Left lung (tissue), 10 donors: ENCODE data around the gene EPHA1. TPM values are rescaled to one million over a fixed set of nuclear protein-coding genes. Genes with fewer than 3 reads are reported as not detected.
"Not testable (repeated sequence)": the region's sequence is repeated elsewhere in the genome, so short reads cannot be mapped to it uniquely, and the experiment has no call there.

ENCODE experiments used
- ATAC-seq: fragments of 200-7000 bp; cut with Tn5 transposase; one replicate; pipeline ENCODE4 v1.9.1; 2020; ENCODE audit warnings: moderate library complexity
- DNase-seq, 4 donors: peaks; one replicate each; pipeline ENCODE4 v3.0.0-alpha.2; 2013 to 2020
- H3K27ac ChIP-seq, 2 donors: fragments of 200-600 bp; sonication (generic) in 1 of 2; one replicate each; pipeline versions ENCODE4 v1.5.0 to v1.8.0; 2020 to 2021
- H3K27me3 ChIP-seq, 2 donors: fragments of 200-600 bp; sonication (generic) in 1 of 2; one replicate each; pipeline versions ENCODE4 v1.5.0 to v1.8.0; 2020 to 2021
- H3K36me3 ChIP-seq, 2 donors: fragments of 200-600 bp; sonication (generic) in 1 of 2; one replicate each; pipeline versions ENCODE4 v1.5.0 to v1.8.0; 2020 to 2021
- H3K4me1 ChIP-seq, 2 donors: fragments of 200-600 bp; one replicate each; pipeline ENCODE4 v1.8.0; 2021
- H3K4me3 ChIP-seq, 2 donors: fragments of 200-600 bp; sonication (generic) in 1 of 2; one replicate each; pipeline versions ENCODE4 v1.5.0 to v1.8.0; 2020 to 2021; ENCODE audit warnings: mild to moderate bottlenecking in 1 of 2
- H3K9me3 ChIP-seq, 2 donors: fragments of 200-600 bp; sonication (generic) in 1 of 2; one replicate each; pipeline versions ENCODE4 v1.5.0 to v1.8.0; 2020 to 2021
- intact Hi-C, 2 donors: fragments of 100-400 bp; cut with DNase I; formaldehyde crosslinking; loops; one replicate each; pipeline versions ENCODE4 v1.11.2 to v1.14.2; 2022
- polyA plus RNA-seq, 6 donors: library from polyadenylated mRNA; unstranded; fragments of 120-200 nt; gene quantifications; one replicate each; pipeline ENCODE4 v1.2.1, GENCODE V29; 2013; ENCODE audit not compliant: insufficient read length in 6 of 6
- total RNA-seq, 2 donors: library from RNA; stranded (reverse); fragmentation: NEBNext Ultra II Directional; extraction: Animal tissue kit (Norgen Biotek cat#: 25700); gene quantifications; one replicate each; pipeline ENCODE4 v1.2.1, GENCODE V29; 2021
- TF ChIP-seq, protein P1 (sequence below), 2 donors: fragments of 200-600 bp; sonication (generic) in 1 of 2; IDR thresholded peaks; one replicate each; pipeline versions ENCODE4 v1.5.0 to v1.8.0; 2021; ENCODE audit warnings: antibody characterized with exemption in 2 of 2
- donor health status: DM: no; HTN: yes; CAD: no.
- donor health status: DM: no; HTN: no; CAD: no.

The EPHA1 gene
- total and polyA plus RNA-seq, 8 donors, result 11.6 to 17.5 (median 14.5) TPM

DNA sequence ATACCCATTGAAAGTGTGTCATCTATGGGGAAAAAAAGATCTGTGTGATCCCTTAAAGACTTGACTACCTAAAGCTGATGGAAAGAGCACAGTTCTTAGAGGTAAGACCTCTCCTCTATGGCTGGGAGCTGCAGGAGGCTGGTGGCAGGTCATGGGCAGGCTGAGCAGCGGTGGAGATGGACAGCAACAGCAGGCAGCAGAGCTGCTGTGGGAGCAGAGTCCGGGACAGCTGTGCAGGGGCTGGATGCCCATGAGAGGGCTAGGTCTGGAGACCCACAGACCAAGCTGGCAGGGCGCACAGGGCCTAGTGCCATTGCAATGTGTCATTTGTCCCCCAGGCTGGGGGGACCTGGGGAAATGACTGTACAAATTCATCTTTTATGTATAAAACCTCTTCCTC, 13.4 kb upstream of the EPHA1 start:
- no peak for ATAC-seq
- no peak overlapping the region for H3K4me3 ChIP-seq
- intact Hi-C loops, result no loop called here
- TF ChIP-seq, protein P1, sequence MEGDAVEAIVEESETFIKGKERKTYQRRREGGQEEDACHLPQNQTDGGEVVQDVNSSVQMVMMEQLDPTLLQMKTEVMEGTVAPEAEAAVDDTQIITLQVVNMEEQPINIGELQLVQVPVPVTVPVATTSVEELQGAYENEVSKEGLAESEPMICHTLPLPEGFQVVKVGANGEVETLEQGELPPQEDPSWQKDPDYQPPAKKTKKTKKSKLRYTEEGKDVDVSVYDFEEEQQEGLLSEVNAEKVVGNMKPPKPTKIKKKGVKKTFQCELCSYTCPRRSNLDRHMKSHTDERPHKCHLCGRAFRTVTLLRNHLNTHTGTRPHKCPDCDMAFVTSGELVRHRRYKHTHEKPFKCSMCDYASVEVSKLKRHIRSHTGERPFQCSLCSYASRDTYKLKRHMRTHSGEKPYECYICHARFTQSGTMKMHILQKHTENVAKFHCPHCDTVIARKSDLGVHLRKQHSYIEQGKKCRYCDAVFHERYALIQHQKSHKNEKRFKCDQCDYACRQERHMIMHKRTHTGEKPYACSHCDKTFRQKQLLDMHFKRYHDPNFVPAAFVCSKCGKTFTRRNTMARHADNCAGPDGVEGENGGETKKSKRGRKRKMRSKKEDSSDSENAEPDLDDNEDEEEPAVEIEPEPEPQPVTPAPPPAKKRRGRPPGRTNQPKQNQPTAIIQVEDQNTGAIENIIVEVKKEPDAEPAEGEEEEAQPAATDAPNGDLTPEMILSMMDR (IDR thresholded peaks at IDR 0.05), result no peak
- H3K4me1 ChIP-seq, result no peaks in the 10 kb centered on the region
- H3K36me3 ChIP-seq, result no peaks in the 10 kb centered on the region
- peaks cover 0 to 3% of the 10 kb centered on the region in 2 donors for H3K9me3 ChIP-seq
- no peaks in the 10 kb centered on the region for H3K27me3 ChIP-seq
- H3K27ac ChIP-seq, result no peak overlapping the region
- DNase-seq, result no peak

DNA sequence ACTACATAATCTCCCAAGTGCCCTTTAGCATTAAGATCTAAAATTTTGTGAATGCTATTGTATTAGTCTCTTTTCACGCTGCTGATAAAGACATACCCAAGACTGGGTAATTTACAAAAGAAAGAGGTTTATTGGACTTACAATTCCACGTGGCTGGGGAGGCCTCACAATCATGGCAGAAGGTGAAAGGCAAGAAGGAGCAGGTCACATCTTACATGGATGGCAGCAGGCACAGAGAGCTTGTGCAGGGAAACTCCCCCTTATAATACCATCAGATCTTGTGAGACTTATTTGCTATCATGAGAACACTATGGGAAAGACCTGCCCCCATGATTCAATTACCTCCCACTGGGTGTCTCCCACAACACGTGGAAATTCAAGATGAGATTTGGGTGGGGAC, 12.0 kb upstream of the EPHA1 start:
- H3K9me3 ChIP-seq, H3K36me3 ChIP-seq, DNase-seq, H3K4me3 ChIP-seq, intact Hi-C loops, H3K27me3 ChIP-seq, ATAC-seq, H3K27ac ChIP-seq: not testable (repeated sequence)
- H3K4me1 ChIP-seq, result peaks cover 0 to 10% of the 10 kb centered on the region in 2 donors

DNA sequence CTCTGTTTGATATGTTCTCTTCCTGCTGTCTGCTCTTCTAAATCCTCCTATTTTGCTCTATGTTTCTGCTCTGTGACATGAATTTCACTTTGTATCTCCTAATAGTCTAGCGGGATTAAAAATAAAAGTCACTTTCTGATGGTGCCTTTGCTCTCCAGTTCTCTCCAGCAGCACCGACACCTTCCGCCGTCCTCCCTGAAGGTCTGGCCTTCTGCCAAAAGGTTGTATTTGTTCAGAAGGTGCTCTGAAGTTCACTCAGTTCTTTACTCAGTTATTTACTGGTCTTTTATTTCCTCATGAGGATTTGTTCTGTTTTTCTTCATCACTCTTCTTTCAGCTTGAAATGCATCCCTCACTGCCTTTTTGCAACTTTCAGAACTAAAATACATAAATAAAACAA, 11.2 kb upstream of the EPHA1 start:
- Histone ChIP-seq H3K4me3 (no peak overlapping the region), H3K36me3 (no peaks in the 10 kb centered on the region), H3K4me1 (peaks cover 0 to 17% of the 10 kb centered on the region in 2 donors), H3K9me3 (peaks cover 0 to 3% of the 10 kb centered on the region in 2 donors), H3K27ac (no peak overlapping the region), H3K27me3 (no peaks in the 10 kb centered on the region)
- TF ChIP-seq, protein P1 (IDR thresholded peaks at IDR 0.05), result no peak
- DNase-seq, result no peak
- no peak for ATAC-seq
- intact Hi-C loops, result loop anchor here in 1 of 2 donors (5.0 kb wide), 1 partner anchor 183 kb away; no protein-coding TSS in a partner anchor

DNA sequence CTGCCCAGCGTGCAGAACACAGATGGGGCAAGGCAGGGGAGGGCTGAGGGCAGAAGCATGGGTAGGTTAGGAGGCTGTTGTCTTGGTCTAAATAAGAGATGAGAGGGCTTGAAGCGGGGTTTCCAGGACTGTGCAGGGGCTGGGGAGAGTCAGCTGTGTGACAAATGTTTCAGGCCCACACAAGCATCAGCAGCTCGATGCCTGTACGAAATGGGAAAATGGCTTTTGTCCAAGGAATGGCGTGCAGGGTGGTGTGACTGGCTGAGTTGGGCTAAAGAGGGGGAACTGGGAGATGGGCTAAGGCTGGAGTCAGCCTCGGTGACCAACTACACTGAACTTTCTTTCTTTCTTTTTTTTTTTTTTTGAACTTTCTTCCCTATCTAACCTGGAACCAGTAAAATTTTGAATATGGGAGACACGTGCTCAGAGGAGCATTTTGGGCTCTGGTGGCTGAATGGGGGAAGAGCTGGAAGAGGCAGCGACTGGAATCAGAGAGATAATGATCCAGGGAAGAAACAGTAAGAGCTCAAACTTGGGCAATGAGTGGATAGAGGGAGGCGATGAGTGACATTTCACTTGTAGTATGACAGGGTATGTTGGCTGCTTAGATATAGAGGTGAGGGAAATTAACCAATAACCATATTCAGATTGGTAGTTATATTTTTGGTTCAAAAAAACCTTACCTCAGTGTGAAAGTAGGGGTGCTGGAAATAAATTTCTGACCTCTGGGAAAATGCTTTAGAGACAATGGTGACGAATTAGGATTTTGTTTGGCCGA, 10.2 kb upstream of the EPHA1 start:
- Histone ChIP-seq H3K27me3 (no peaks in the 10 kb centered on the region), H3K27ac (no peak overlapping the region), H3K9me3 (peaks cover 0 to 3% of the 10 kb centered on the region in 2 donors), H3K4me3 (no peak overlapping the region), H3K36me3 (no peaks in the 10 kb centered on the region), H3K4me1 (peaks cover 0 to 17% of the 10 kb centered on the region in 2 donors)
- intact Hi-C loops, result loop anchor here in 1 of 2 donors (5.0 kb wide), 1 partner anchor 182 kb away; no protein-coding TSS in a partner anchor
- TF ChIP-seq, protein P1 (IDR thresholded peaks at IDR 0.05), result no peak
- DNase-seq, result no peak
- no peak for ATAC-seq

DNA sequence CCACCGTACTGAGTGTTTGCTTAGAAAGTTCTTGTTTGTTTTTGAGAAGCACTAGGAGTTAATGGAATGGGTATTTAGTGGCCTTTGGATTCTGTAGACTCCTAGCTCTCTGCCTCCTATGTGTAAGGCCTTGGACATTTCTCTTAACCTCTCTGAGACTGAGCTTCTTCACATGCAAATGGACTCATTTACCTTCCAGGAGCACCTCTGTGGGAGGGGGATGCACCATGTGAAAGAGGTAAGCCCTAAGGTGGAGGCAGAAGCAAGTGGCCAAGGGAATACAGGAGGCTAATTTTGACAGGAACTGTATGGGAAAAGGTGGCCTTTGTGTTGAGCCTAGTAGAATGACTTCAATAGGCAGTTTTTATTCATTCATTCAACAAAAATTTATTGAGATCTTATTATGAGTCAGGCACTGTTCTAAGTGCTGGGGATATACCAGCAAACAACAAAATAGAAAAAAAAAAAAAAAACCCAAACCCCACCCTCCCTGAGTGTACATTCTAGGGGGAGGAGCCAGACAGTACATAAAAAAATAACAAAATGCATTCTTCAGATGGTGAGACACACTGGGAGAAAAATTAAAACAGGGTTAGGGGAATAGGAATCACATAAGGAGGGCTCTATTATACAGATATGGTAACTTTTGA, 9.2 kb upstream of the EPHA1 start:
- ATAC-seq, result no peak

More for the DNA sequence above, 9.2 kb upstream of the EPHA1 start:
- TF ChIP-seq, protein P1 (IDR thresholded peaks at IDR 0.05), result no peak
- Histone ChIP-seq H3K4me1 (peaks cover 0 to 26% of the 10 kb centered on the region in 2 donors), H3K4me3 (no peak overlapping the region), H3K9me3 (peaks cover 0 to 3% of the 10 kb centered on the region in 2 donors), H3K27me3 (no peaks in the 10 kb centered on the region), H3K27ac (no peak overlapping the region), H3K36me3 (no peaks in the 10 kb centered on the region)
- intact Hi-C loops, result loop anchor here in 1 of 2 donors (5.0 kb wide), 1 partner anchor 181 kb away; no protein-coding TSS in a partner anchor
- DNase-seq, result no peak
